Stomach (tissue), 9 donors: ENCODE measurements around the gene RASA3. TPM values are rescaled to one million over a fixed set of nuclear protein-coding genes. Genes with fewer than 3 reads are reported as not detected.

Source experiments
- DNase-seq, 2 donors: peaks; one replicate each; pipeline versions ENCODE4 v3.0.0 to v3.0.0-alpha.2; 2013 to 2019
- H3K27ac ChIP-seq, 5 donors: fragments of 200-600 bp in 4 of 5; sonication (generic) in 4 of 5; one replicate each; pipeline ENCODE4 v1.5.1; 2013 to 2019; ENCODE audit warnings: mild to moderate bottlenecking in 1 of 5, moderate library complexity in 1 of 5
- H3K27me3 ChIP-seq, 3 donors: fragments of 200-600 bp; sonication (generic); one replicate each; pipeline ENCODE4 v1.5.1; 2017 to 2019; ENCODE audit warnings: mixed run types in 1 of 3
- H3K36me3 ChIP-seq, 4 donors: fragments of 200-600 bp; sonication (generic); 1 replicate in 3 of 4; 2 replicates in 1 of 4; pipeline ENCODE4 v1.5.1; 2016 to 2019
- H3K4me1 ChIP-seq, 4 donors: fragments of 200-600 bp; sonication (generic); one replicate each; pipeline ENCODE4 v1.5.1; 2016 to 2019
- H3K4me3 ChIP-seq, 4 donors: fragments of 200-600 bp; sonication (generic) in 3 of 4; one replicate each; pipeline ENCODE4 v1.5.1; 2016 to 2019; ENCODE audit warnings: mild to moderate bottlenecking in 1 of 4
- H3K9me3 ChIP-seq, 4 donors: fragments of 200-600 bp; sonication (generic); one replicate each; pipeline ENCODE4 v1.5.1; 2016 to 2019
- EP300 ChIP-seq: sonication (generic); formaldehyde crosslinking; IDR thresholded peaks from one replicate; pipeline ENCODE4 v1.6.1; 2017; ENCODE audit warnings: antibody characterized with exemption
- POLR2A ChIP-seq, 4 donors: fragments of 450-650 bp; IDR thresholded peaks; one replicate each; pipeline ENCODE4 v1.6.1; 2016; ENCODE audit warnings: antibody characterized with exemption in 4 of 4, control low read depth in 2 of 4, mild to moderate bottlenecking in 1 of 4, moderate library complexity in 1 of 4
- POLR2AphosphoS5 ChIP-seq, 3 donors: sonication (generic); formaldehyde crosslinking; IDR thresholded peaks; one replicate each; pipeline ENCODE4 v1.6.1; 2016; ENCODE audit warnings: antibody characterized with exemption in 3 of 3
- WGBS, 5 donors: extraction: QIAGEN DNeasy Blood & Tissue Kit in 3 of 5; methylation state at CpG; one replicate each; pipeline versions ENCODE4 v1.1.5 to v1.1.7; 2013 to 2018; 5-methylcytosine and 5-hydroxymethylcytosine counted together
- intact Hi-C: fragments of 100-400 bp; cut with DNase I; formaldehyde crosslinking; loops from one replicate; pipeline ENCODE4 v1.15.1; 2023; ENCODE audit warnings: low total_unique reads
- polyA plus RNA-seq, 3 donors: library from polyadenylated mRNA; stranded (reverse); fragments of 200-250 nt; gene quantifications; one replicate each; pipeline ENCODE4 v1.2.3, GENCODE V29; 2013
- total RNA-seq, 5 donors: library from RNA; depleted of rRNA; stranded (reverse); fragments of >200 nt; gene quantifications; one replicate each; pipeline versions ENCODE4 v1.1.0 to v1.2.3, GENCODE V29; 2014 to 2016
- TF ChIP-seq, protein P1 (sequence below), 7 experiments: fragments of 450-650 bp in 4 of 7; fragments of 200-600 bp in 3 of 7; sonication (generic) in 3 of 7; IDR thresholded peaks; one replicate each; pipeline ENCODE4 v1.5.1; 2016 to 2019; ENCODE audit warnings: antibody characterized with exemption in 7 of 7, control low read depth in 2 of 7, mild to moderate bottlenecking in 1 of 7
- donor health status: healthy with polysubstance abuse.
- donor health status: Bipolar disorder and iron deficiency.
- donor health status: healthy.

RASA3 gene
- total and polyA plus RNA-seq, 8 donors = 3.7 to 22.3 (median 7.9) TPM

GRCh38 chr13:114044486-114044885, 87.9 kb downstream of the RASA3 start:
- H3K27ac ChIP-seq = peak overlapping the region in 2 of 5 donors; percentile 36 to 43
- H3K4me1 ChIP-seq = peaks cover 0 to 20% (median 13%) of the 10 kb centered on the region in 4 donors
- no peaks in the 10 kb centered on the region for H3K27me3 ChIP-seq
- intact Hi-C loops = no loop called here
- TF ChIP-seq EP300 (no peak), POLR2AphosphoS5 (IDR thresholded peaks at IDR 0.05) (no peak), POLR2A (IDR thresholded peaks at IDR 0.05) (no peak)
- TF ChIP-seq, protein P1, sequence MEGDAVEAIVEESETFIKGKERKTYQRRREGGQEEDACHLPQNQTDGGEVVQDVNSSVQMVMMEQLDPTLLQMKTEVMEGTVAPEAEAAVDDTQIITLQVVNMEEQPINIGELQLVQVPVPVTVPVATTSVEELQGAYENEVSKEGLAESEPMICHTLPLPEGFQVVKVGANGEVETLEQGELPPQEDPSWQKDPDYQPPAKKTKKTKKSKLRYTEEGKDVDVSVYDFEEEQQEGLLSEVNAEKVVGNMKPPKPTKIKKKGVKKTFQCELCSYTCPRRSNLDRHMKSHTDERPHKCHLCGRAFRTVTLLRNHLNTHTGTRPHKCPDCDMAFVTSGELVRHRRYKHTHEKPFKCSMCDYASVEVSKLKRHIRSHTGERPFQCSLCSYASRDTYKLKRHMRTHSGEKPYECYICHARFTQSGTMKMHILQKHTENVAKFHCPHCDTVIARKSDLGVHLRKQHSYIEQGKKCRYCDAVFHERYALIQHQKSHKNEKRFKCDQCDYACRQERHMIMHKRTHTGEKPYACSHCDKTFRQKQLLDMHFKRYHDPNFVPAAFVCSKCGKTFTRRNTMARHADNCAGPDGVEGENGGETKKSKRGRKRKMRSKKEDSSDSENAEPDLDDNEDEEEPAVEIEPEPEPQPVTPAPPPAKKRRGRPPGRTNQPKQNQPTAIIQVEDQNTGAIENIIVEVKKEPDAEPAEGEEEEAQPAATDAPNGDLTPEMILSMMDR (IDR thresholded peaks at IDR 0.05) = no peak
- no peaks in the 10 kb centered on the region for H3K9me3 ChIP-seq
- peaks cover 0 to 19% (median 7%) of the 10 kb centered on the region in 4 donors for H3K36me3 ChIP-seq
- WGBS, 5 donors = 54 to 83% (median 67%) methylated on average over 6 to 15 of the region's 17 CpGs
- no peak overlapping the region for H3K4me3 ChIP-seq
- DNase-seq = no peak

- WGBS, 5 donors = 17 to 79% (median 74%) methylated on average over 6 to 19 of the region's 37 CpGs
- Histone ChIP-seq H3K27ac (peak overlapping the region in 2 of 5 donors; percentile 20 to 59), H3K36me3 (peaks cover 0 to 19% (median 7%) of the 10 kb centered on the region in 4 donors), H3K9me3 (no peaks in the 10 kb centered on the region), H3K27me3 (no peaks in the 10 kb centered on the region), H3K4me1 (peaks cover 0 to 14% (median 10%) of the 10 kb centered on the region in 4 donors), H3K4me3 (no peak overlapping the region)
- TF ChIP-seq EP300 (no peak), POLR2AphosphoS5 (IDR thresholded peaks at IDR 0.05) (peak in 1 of 3 donors; percentile 18), POLR2A (IDR thresholded peaks at IDR 0.05) (no peak)
- TF ChIP-seq, protein P1 (IDR thresholded peaks at IDR 0.05) = no peak
- DNase-seq = peak; percentile 45 to 69
- intact Hi-C loops = no loop called here
Measured at GRCh38 chr13:114043421-114044053, 88.9 kb downstream of the RASA3 start.

DNA sequence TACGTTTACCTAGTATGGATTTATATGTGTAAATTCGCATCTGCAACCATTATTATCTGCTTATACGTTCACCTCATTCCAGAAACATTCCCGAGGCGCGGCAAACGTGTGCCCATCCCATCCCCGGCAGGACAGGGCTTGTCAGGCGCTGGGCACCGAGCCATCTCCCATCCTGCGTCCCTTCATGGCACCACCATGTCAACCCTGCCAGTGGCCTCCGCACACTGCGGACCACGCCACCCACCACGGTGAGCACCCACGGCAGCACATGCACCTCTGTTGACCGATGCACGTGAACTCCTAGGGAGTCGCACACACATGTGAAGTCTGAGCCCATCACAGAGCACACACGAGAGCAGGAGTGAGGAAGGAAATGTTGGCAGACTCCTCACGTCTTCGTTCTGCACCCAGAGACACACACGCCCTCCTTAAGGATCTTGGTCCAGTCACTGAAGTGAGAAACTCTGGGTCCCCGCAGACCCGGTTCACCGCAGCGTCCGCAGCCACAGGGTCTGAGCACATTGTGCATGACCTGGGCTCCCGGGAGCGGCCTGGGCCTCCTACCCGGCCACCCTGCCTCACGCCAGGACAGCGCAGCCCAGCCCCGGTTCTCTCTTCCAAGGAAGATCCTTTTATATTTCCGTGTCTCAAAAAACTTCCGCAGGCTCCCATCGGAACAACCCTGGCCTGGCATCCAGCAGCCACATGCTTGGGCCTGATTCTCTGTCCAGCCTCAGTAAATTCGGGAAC, 90.2 kb downstream of the RASA3 start:
- H3K9me3 ChIP-seq = no peaks in the 10 kb centered on the region
- intact Hi-C loops = no loop called here
- H3K4me1 ChIP-seq = peaks cover 0 to 2% (median 2%) of the 10 kb centered on the region in 4 donors
- peaks cover under 1 to 24% (median 7%) of the 10 kb centered on the region in 4 donors for H3K36me3 ChIP-seq
- H3K27me3 ChIP-seq = no peaks in the 10 kb centered on the region
- 89 to 96% (median 90%) methylated on average over 33 to 38 of the region's 38 CpGs for WGBS, 5 donors
- no peak for DNase-seq
- H3K27ac ChIP-seq = no peak overlapping the region
- TF ChIP-seq POLR2AphosphoS5 (IDR thresholded peaks at IDR 0.05) (no peak), POLR2A (IDR thresholded peaks at IDR 0.05) (no peak), EP300 (no peak)
- TF ChIP-seq, protein P1 (IDR thresholded peaks at IDR 0.05) = no peak
- H3K4me3 ChIP-seq = no peak overlapping the region

GRCh38 chr13:114041493-114041892, 90.9 kb downstream of the RASA3 start:
- Histone ChIP-seq H3K4me3 (no peak overlapping the region), H3K9me3 (no peaks in the 10 kb centered on the region), H3K36me3 (peaks cover 3 to 24% (median 7%) of the 10 kb centered on the region in 4 donors), H3K4me1 (peaks cover 0 to 4% (median 0%) of the 10 kb centered on the region in 4 donors), H3K27ac (no peak overlapping the region), H3K27me3 (no peaks in the 10 kb centered on the region)
- intact Hi-C loops = no loop called here
- WGBS, 5 donors = 90 to 96% (median 93%) methylated on average over 17 of the region's 17 CpGs
- no peak for DNase-seq
- TF ChIP-seq EP300 (no peak), POLR2A (IDR thresholded peaks at IDR 0.05) (no peak), POLR2AphosphoS5 (IDR thresholded peaks at IDR 0.05) (no peak)
- TF ChIP-seq, protein P1 (IDR thresholded peaks at IDR 0.05) = no peak
